ENCODE results near the gene SNRPD2.

SNRPD2 gene

GRCh38 chr19:45682908-45683307 lies 8.8 kb downstream of the SNRPD2 start:
- no peak overlapping the region for H3K4me2 ChIP-seq (ENCODE audit: low read depth, low read length, poor library complexity, severe bottlenecking)
- H3K79me2 ChIP-seq (ENCODE audit: insufficient read depth, low read length): 0 out of 2 replicates have a peak, but pooled peaks cover 3% of the 10 kb centered on the region
- peaks cover 3% of the 10 kb centered on the region for H3K4me1 ChIP-seq (ENCODE audit: insufficient read depth, low read length, poor library complexity, severe bottlenecking)
- H4K20me1 ChIP-seq (ENCODE audit: insufficient read depth, low read length, poor library complexity, severe bottlenecking): no peaks in the 10 kb centered on the region
- peaks cover 22% of the 10 kb centered on the region; the same call in 1 of the 2 replicates for H3K36me3 ChIP-seq (ENCODE audit: insufficient read depth, low read length)
- H3K9me2 ChIP-seq (replicated peaks; ENCODE audit: low read depth, low read length): no peaks in the 10 kb centered on the region
- no peak overlapping the region for H3K9ac ChIP-seq (ENCODE audit: low read depth, low read length, poor library complexity, severe bottlenecking)
- no peaks in the 10 kb centered on the region for H3K27me3 ChIP-seq (ENCODE audit: insufficient read depth, low read length, poor library complexity, severe bottlenecking)
- no peak overlapping the region for H2AFZ ChIP-seq (ENCODE audit: low read length)
- no peaks in the 10 kb centered on the region for H3F3A ChIP-seq (ENCODE audit: low read depth)
- H3K9me3 ChIP-seq (ENCODE audit: insufficient read depth, low read depth, low read length): no peaks in the 10 kb centered on the region
- H3K4me3 ChIP-seq (ENCODE audit: low read length, poor library complexity, severe bottlenecking): no peak overlapping the region
- TF ChIP-seq EZH2phosphoT487 (IDR thresholded peaks at IDR 0.05; ENCODE audit: borderline replicate concordance): no peak

GRCh38 chr19:45682117-45682516 lies 9.6 kb downstream of the SNRPD2 start:
- Histone ChIP-seq H3K27me3 (ENCODE audit: insufficient read depth, low read length, poor library complexity, severe bottlenecking) (no peaks in the 10 kb centered on the region), H2AFZ (ENCODE audit: low read length) (peak overlapping the region; percentile 94), H3K4me2 (ENCODE audit: low read depth, low read length, poor library complexity, severe bottlenecking) (peak overlapping the region; percentile 69), H3K4me3 (ENCODE audit: low read length, poor library complexity, severe bottlenecking) (peak overlapping the region; percentile 60), H3K36me3 (ENCODE audit: insufficient read depth, low read length) (peaks cover 14% of the 10 kb centered on the region; the same call in 1 of the 2 replicates), H3K9ac (ENCODE audit: low read depth, low read length, poor library complexity, severe bottlenecking) (peak overlapping the region; percentile 56), H3K79me2 (ENCODE audit: insufficient read depth, low read length) (no peaks in the 10 kb centered on the region), H3K9me3 (ENCODE audit: insufficient read depth, low read depth, low read length) (no peaks in the 10 kb centered on the region), H3K9me2 (replicated peaks; ENCODE audit: low read depth, low read length) (no peaks in the 10 kb centered on the region), H4K20me1 (ENCODE audit: insufficient read depth, low read length, poor library complexity, severe bottlenecking) (no peaks in the 10 kb centered on the region), H3K4me1 (ENCODE audit: insufficient read depth, low read length, poor library complexity, severe bottlenecking) (peaks cover 3% of the 10 kb centered on the region), H3F3A (ENCODE audit: low read depth) (no peaks in the 10 kb centered on the region)
- TF ChIP-seq CTCF (conservative IDR thresholded peaks at IDR 0.05; ENCODE audit: low read length) (no peak), EZH2phosphoT487 (IDR thresholded peaks at IDR 0.05; ENCODE audit: borderline replicate concordance) (no peak)

- H4K20me1 ChIP-seq (ENCODE audit: insufficient read depth, low read length, poor library complexity, severe bottlenecking): no peaks in the 10 kb centered on the region
- peak overlapping the region; percentile 94 for H2AFZ ChIP-seq (ENCODE audit: low read length)
- H3K79me2 ChIP-seq (ENCODE audit: insufficient read depth, low read length): no peaks in the 10 kb centered on the region
- no peaks in the 10 kb centered on the region for H3K9me2 ChIP-seq (replicated peaks; ENCODE audit: low read depth, low read length)
- H3K4me3 ChIP-seq (ENCODE audit: low read length, poor library complexity, severe bottlenecking): peak overlapping the region; percentile 60
- H3K4me2 ChIP-seq (ENCODE audit: low read depth, low read length, poor library complexity, severe bottlenecking): peak overlapping the region; percentile 69
- H3K4me1 ChIP-seq (ENCODE audit: insufficient read depth, low read length, poor library complexity, severe bottlenecking): peaks cover 3% of the 10 kb centered on the region
- H3K36me3 ChIP-seq (ENCODE audit: insufficient read depth, low read length): peaks cover 10% of the 10 kb centered on the region; the same call in 1 of the 2 replicates
- no peak for TF ChIP-seq EZH2phosphoT487 (IDR thresholded peaks at IDR 0.05; ENCODE audit: borderline replicate concordance)
- TF ChIP-seq CTCF (conservative IDR thresholded peaks at IDR 0.05; ENCODE audit: low read length): peak; percentile 79
- no peaks in the 10 kb centered on the region for H3K27me3 ChIP-seq (ENCODE audit: insufficient read depth, low read length, poor library complexity, severe bottlenecking)
- H3K9me3 ChIP-seq (ENCODE audit: insufficient read depth, low read depth, low read length): no peaks in the 10 kb centered on the region
- no peaks in the 10 kb centered on the region for H3F3A ChIP-seq (ENCODE audit: low read depth)
- H3K9ac ChIP-seq (ENCODE audit: low read depth, low read length, poor library complexity, severe bottlenecking): peak overlapping the region; percentile 56
These were observed 10.2 kb downstream of the SNRPD2 start for GRCh38 chr19:45681391-45682015.

Data from Loucy (cell line).